GM21825 (cell line): ENCODE data around the gene ZGPAT.

ENCODE experiments used
- ATAC-seq: cut with Tn5 transposase; IDR thresholded peaks from one replicate; pipeline ENCODE4 v1.9.1; 2021; ENCODE audit warnings: mild to moderate bottlenecking, moderate library complexity; ENCODE audit not compliant: unreplicated experiment

ZGPAT gene

DNA sequence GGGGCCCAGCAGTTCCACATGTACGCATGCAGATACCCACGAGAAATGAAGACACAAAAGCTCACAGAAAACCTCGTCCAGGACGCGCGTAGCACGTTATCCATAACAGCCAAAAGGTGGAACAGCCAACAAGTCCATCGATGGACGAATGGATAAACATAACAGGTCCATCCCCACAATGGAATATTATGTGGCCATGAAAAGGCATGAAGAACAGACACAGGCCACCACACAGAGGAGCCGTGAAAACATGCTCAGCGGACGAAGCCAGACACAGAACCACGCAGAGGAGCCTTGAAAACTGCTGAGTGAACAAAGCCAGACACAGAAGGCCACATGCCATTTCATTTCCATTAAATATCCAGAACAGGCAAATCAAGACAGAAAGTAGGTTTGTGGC lies 69.8 kb downstream of the ZGPAT start:
- ATAC-seq = no peak

DNA sequence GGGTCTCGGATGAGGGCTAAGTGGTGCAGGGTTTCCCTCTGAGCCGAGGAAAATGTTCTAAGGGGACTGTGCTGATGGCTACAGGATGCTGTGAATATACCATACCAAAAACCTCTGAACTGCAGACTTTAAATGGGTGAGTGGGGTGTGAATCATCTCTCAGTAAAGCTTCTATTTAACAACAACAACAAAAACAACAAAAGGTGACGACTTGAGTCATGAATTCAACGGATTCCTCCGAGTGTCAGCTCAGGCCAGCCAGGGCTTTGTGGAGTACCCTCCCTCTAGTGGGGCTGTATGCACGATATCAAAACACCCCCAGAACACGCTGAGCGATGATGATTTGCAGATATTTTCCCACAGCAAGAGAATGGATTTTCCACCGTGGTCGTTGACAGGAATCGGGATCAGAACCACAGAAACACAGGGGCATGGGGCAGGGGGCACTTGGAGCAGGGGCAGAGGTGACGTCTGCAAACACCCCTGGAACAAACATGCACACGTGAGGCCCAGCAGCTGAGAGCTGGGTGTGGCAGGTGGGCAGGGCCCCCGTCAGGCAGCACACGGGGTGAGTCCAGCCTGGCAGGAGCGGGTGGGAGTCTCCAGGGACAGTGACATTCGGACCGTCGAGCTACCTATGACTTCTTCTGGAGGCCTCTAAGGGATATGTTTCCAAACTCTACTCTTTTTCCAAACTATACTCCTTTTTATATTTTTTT lies 70.4 kb downstream of the ZGPAT start:
- ATAC-seq = no peak

DNA sequence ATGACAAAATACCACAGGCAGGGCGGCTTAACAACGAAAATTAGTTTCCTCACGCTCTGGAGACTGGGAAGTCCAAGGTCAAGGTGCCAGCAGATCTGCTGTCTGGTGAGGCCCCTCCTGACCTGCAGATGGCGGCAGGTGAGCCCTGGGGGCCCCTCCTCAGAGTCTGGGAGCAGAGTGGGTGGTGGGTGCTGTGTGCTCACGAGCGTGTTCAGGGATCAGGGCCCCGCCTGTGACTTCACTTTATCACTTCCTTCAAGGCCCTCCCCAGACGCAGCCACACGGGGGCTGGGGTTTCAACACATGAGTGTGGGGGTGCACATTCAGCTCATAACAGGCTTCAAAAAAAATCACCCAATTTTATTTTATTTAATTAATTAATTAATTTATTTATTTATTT lies 71.0 kb downstream of the ZGPAT start:
- ATAC-seq = no peak

DNA sequence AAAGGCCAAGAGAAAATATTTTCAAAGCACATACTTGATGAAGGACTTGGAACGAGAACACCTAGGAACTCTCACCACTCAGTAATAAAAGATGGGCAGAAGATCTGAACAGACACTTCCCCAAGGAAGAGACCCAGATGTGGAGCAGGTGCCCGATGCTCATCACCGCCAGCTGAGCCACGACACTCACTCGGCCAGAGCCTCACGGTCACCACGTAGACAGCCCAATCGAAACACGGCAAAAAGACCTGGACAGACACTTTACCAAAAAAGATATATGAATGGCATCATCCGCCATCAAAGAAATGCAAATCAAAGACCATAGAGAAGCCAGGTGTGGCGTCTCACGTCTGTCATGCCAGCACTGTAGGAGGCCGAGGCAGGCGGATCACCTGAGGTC lies 73.3 kb downstream of the ZGPAT start:
- no peak for ATAC-seq

DNA sequence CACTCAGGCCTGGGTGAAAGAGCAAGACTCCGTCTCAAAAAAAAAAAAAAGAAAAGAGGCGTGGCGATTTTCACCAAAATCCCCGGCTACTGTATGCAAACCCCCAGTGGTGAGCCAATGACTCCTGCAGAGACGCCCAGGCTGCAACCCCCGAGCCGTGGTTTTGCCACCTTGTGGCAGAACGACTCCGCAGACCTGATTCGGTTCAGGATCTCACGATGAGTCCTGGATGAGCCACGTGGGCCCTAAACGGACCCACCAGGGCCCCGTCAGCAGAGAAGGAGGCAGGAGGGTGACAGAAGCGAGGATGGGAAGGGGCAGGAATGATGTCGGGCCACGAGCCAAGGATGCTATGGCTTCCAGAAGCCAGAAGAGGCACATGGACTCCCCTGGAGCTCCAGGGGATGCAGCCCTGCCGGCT lies 74.2 kb downstream of the ZGPAT start:
- ATAC-seq = no peak

DNA sequence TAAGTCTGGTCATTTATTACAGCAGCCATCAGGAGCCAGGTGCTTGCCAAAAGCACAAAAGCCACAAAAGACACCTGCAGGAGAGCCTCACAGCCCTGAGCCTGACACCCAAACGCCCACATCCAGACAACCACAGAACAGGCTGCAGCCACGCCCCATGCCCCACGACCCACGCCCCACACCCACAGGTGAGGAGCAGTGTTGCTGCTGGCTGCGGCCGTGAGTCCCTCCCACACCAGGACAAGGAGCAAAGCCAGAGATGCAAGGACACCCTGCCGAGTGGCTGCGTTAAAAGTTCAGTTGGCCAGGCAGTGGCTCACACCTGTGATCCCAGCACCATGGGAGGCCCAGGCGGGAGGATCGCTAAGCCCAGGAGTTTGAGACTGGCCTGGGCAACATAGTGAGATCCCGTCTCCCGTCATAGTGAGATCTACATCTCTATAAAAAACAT lies 74.7 kb downstream of the ZGPAT start:
- ATAC-seq = no peak

DNA sequence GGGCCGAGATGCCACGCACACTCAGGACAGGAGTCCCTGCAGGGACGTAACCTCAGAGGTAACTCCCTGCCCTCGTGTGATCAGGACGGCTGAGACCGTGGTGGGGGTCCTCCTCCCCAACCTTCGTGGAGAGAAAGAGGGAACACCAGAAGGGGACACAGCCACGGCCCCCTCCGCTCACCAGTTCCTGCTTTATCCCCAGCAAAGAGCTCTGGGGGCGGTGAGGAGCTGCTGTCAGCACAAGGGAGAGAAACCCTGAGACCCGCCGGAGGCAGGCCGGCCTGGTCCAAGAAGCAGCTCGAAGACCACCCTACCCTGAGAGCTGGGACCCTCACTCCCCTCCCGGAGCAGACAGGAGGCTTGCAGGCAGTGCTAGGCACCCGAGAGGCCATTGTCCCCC lies 76.1 kb downstream of the ZGPAT start:
- ATAC-seq = no peak

DNA sequence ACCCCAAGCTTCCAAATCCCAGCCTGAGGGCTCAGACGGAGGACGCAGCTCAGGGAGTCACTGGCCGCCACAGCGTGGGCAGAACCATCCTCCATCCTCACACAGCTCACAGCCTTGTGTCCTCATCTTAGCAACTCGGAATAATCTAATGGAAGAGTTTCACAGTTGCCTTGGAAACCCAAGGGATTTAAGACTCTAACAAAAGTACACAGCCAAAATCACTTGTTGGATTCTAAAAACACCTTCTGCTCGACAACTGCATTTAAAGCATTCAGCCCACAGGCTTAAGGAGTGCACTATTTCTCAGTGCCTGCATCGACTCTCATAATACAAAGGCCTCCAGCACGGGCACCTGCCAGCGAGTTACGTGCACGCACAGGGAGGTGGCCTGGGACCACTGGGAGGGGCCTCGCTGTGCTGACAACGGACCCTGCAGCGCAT lies 77.9 kb downstream of the ZGPAT start:
- ATAC-seq = no peak
